ENCODE data around the gene GPR45.

Gene GPR45

DNA sequence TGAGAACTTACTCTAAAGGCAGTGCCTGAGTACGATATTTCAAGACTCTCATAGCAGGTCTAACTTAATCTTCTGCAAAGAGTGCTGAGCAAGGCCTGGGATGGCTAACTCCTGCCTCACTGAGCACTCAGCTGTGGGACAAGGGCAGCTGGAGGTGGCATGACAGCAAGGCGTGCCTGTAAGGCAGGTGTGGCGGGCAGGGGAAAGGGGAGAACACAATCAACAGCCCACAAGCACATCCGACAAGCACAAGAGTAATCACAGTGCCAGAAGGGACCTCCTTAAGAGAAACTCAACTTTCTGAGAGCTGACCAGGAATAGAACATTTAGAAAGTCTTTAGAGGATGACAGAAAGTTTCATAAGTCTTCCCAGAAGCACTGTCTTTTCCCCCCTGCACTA, 42.0 kb downstream of the GPR45 start:
- H3K36me3 ChIP-seq (ENCODE audit: insufficient read depth, low read length), result peaks cover 15% of the 10 kb centered on the region; the same call in 1 of the 2 replicates
- no peak overlapping the region for H3K4me3 ChIP-seq
- H3K9me3 ChIP-seq (ENCODE audit: low read depth, low read length), result no peaks in the 10 kb centered on the region
- no peak overlapping the region for H3K9ac ChIP-seq (ENCODE audit: insufficient read length)
- H3K27ac ChIP-seq, result no peak overlapping the region
- TF ChIP-seq FOXP2 (optimal IDR thresholded peaks at IDR 0.05; ENCODE audit: control extremely low read depth, extremely low read length, insufficient read depth), result no peak
- no peak for TF ChIP-seq EZH2 (IDR thresholded peaks at IDR 0.05)
- no peak for TF ChIP-seq POLR2AphosphoS5 (IDR thresholded peaks at IDR 0.05; ENCODE audit: borderline replicate concordance, low read depth, low read length)
- DNase-seq (ENCODE audit: low read depth, low spot score), result no peak

DNA sequence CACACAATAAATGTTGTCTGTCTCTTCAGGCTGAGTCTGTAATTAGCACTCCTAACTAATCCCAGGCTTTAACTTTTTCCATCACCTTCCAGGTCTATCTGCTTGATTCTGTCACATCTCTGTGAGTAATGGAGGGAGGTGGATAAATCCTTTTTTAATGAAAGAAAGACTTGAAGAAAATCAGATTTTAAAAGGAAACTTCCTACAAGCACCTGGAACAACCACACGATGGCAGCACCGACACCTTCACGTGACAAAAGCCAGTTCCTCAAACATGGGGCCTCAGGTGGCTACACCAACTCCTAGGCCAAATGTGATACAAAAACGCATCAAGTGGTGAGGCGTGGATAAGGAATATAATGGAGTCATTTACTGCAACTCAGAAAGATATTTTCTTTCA, 46.1 kb downstream of the GPR45 start:
- H3K9me3 ChIP-seq (ENCODE audit: low read depth, low read length), result no peaks in the 10 kb centered on the region
- DNase-seq (ENCODE audit: low read depth, low spot score), result no peak
- no peak for TF ChIP-seq POLR2AphosphoS5 (IDR thresholded peaks at IDR 0.05; ENCODE audit: borderline replicate concordance, low read depth, low read length)
- no peak for TF ChIP-seq EZH2 (IDR thresholded peaks at IDR 0.05)
- no peak for TF ChIP-seq FOXP2 (optimal IDR thresholded peaks at IDR 0.05; ENCODE audit: control extremely low read depth, extremely low read length, insufficient read depth)
- H3K27ac ChIP-seq, result no peak overlapping the region
- H3K4me3 ChIP-seq, result no peak overlapping the region
- no peak overlapping the region for H3K9ac ChIP-seq (ENCODE audit: insufficient read length)
- H3K36me3 ChIP-seq (ENCODE audit: insufficient read depth, low read length), result peaks cover 20% of the 10 kb centered on the region

- Histone ChIP-seq H3K27ac (no peak overlapping the region), H3K9me3 (ENCODE audit: low read depth, low read length) (no peaks in the 10 kb centered on the region), H3K36me3 (ENCODE audit: insufficient read depth, low read length) (peaks cover 20% of the 10 kb centered on the region), H3K4me3 (no peak overlapping the region), H3K9ac (ENCODE audit: insufficient read length) (no peak overlapping the region)
- TF ChIP-seq POLR2AphosphoS5 (IDR thresholded peaks at IDR 0.05; ENCODE audit: borderline replicate concordance, low read depth, low read length), result no peak
- no peak for TF ChIP-seq EZH2 (IDR thresholded peaks at IDR 0.05)
- no peak for TF ChIP-seq FOXP2 (optimal IDR thresholded peaks at IDR 0.05; ENCODE audit: control extremely low read depth, extremely low read length, insufficient read depth)
- DNase-seq (ENCODE audit: low read depth, low spot score), result no peak
These were observed 46.6 kb downstream of the GPR45 start for GRCh38 chr2:105288133-105288532.

GRCh38 chr2:105290981-105291660, 49.6 kb downstream of the GPR45 start:
- H3K9me3 ChIP-seq (ENCODE audit: low read depth, low read length), result no peaks in the 10 kb centered on the region
- no peak overlapping the region for H3K9ac ChIP-seq (ENCODE audit: insufficient read length)
- no peak overlapping the region for H3K4me3 ChIP-seq
- no peak overlapping the region for H3K27ac ChIP-seq
- DNase-seq (ENCODE audit: low read depth, low spot score), result no peak
- H3K36me3 ChIP-seq (ENCODE audit: insufficient read depth, low read length), result peaks cover 31% of the 10 kb centered on the region
- TF ChIP-seq POLR2AphosphoS5 (IDR thresholded peaks at IDR 0.05; ENCODE audit: borderline replicate concordance, low read depth, low read length), result no peak
- TF ChIP-seq FOXP2 (optimal IDR thresholded peaks at IDR 0.05; ENCODE audit: control extremely low read depth, extremely low read length, insufficient read depth), result no peak
- no peak for TF ChIP-seq EZH2 (IDR thresholded peaks at IDR 0.05)

GRCh38 chr2:105291981-105292380, 50.4 kb downstream of the GPR45 start:
- Histone ChIP-seq H3K36me3 (ENCODE audit: insufficient read depth, low read length) (peaks cover 33% of the 10 kb centered on the region), H3K27ac (no peak overlapping the region), H3K9me3 (ENCODE audit: low read depth, low read length) (no peaks in the 10 kb centered on the region), H3K4me3 (no peak overlapping the region), H3K9ac (ENCODE audit: insufficient read length) (no peak overlapping the region)
- no peak for TF ChIP-seq FOXP2 (optimal IDR thresholded peaks at IDR 0.05; ENCODE audit: control extremely low read depth, extremely low read length, insufficient read depth)
- no peak for TF ChIP-seq POLR2AphosphoS5 (IDR thresholded peaks at IDR 0.05; ENCODE audit: borderline replicate concordance, low read depth, low read length)
- TF ChIP-seq EZH2 (IDR thresholded peaks at IDR 0.05), result no peak
- no peak for DNase-seq (ENCODE audit: low read depth, low spot score)

Data from SK-N-MC (cell line).